IPS DF 6.9 (cell line): ENCODE results near the gene DAPP1.

ENCODE experiments used
- DNase-seq: peaks from one replicate; pipeline ENCODE4 v3.0.0-alpha.2; 2013; ENCODE audit warnings: low read depth, low spot score
- H3K27ac ChIP-seq: one replicate; pipeline ENCODE4 v1.5.1; 2013; ENCODE audit warnings: low read length, control low read depth
- H3K27me3 ChIP-seq: 2 replicates; pipeline ENCODE4 v1.6.1; 2013; ENCODE audit warnings: mild to moderate bottlenecking, low read length; ENCODE audit not compliant: control insufficient read depth, insufficient read depth
- H3K36me3 ChIP-seq: 2 replicates; pipeline ENCODE4 v1.6.1; 2013; ENCODE audit warnings: low read length; ENCODE audit not compliant: control insufficient read depth, insufficient read depth
- H3K4me1 ChIP-seq: 2 replicates; pipeline ENCODE4 v1.6.1; 2013; ENCODE audit warnings: low read length; ENCODE audit not compliant: control insufficient read depth, insufficient read depth
- H3K4me3 ChIP-seq: 2 replicates; pipeline ENCODE4 v1.5.1; 2013; ENCODE audit warnings: mild to moderate bottlenecking, low read length
- H3K9me3 ChIP-seq: 2 replicates; pipeline ENCODE4 v1.6.1; 2013; ENCODE audit warnings: low read length, inconsistent platforms; ENCODE audit not compliant: control insufficient read depth, insufficient read depth
- WGBS: extraction: QIAGEN DNeasy Blood & Tissue Kit; methylation state at CpG from one replicate; pipeline ENCODE4 v1.1.7; 2013; ENCODE audit warnings: mixed read lengths, missing lambda C conversion rate; ENCODE audit not compliant: insufficient read length, insufficient coverage; 5-methylcytosine and 5-hydroxymethylcytosine counted together

The DAPP1 gene

DNA sequence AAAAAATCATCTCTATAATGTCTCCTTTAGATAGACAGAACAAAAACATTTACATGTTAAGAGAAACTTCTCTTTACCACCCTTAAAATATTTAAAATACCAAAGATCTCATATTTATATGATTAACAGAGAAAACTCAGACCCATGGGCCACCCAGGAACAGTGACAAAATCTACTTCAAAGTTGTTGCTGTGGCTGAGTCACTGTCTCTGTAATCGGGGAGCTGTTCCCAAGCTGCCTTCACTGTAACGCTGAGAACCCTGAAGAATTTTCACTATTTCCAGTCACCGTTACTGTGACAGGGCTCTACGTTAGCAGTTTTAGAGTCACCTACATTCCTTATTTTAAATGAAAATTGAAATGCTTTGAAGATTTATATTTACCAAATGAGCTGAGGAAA is 9.0 kb upstream of the DAPP1 start:
- no peaks in the 10 kb centered on the region for H3K27me3 ChIP-seq
- no peaks in the 10 kb centered on the region for H3K4me1 ChIP-seq
- WGBS = no CpG with 5 or more reads among the region's 4 CpGs
- no peak for DNase-seq
- no peaks in the 10 kb centered on the region for H3K36me3 ChIP-seq
- no peak overlapping the region for H3K4me3 ChIP-seq
- no peak overlapping the region for H3K27ac ChIP-seq
- no peaks in the 10 kb centered on the region for H3K9me3 ChIP-seq

DNA sequence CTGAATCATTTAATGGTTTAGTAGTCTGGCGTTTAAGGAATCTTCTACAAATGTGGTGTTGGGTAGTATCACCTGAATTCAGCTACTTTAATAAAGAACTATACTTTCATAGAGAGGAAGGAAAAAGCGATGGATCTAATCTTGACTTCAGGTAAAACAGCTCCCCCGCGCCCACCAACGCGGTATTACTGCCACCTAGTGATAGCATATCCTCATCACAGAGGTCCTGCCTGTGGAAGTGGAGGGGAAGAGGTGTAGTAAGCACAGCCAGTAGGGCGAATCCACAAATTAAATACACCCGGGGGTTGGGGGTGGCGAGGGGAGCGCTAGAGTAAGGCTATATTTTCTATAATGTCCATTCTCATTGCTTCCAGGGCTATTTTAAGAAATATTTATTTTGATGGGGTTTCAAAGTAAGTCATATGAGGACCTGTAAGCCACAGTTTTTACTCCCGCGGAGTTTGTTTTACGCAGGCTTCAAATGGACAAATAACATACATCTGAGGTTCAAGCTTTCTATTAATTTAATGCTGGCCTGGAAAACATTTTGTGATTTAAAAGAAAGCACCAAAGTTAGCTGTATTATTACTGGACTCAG is 8.3 kb upstream of the DAPP1 start:
- no peaks in the 10 kb centered on the region for H3K4me1 ChIP-seq
- no peaks in the 10 kb centered on the region for H3K36me3 ChIP-seq
- DNase-seq = peak; percentile 37
- no peak overlapping the region for H3K4me3 ChIP-seq
- H3K9me3 ChIP-seq = no peaks in the 10 kb centered on the region
- H3K27ac ChIP-seq = no peak overlapping the region
- H3K27me3 ChIP-seq = no peaks in the 10 kb centered on the region
- no CpG with 5 or more reads among the region's 13 CpGs for WGBS

DNA sequence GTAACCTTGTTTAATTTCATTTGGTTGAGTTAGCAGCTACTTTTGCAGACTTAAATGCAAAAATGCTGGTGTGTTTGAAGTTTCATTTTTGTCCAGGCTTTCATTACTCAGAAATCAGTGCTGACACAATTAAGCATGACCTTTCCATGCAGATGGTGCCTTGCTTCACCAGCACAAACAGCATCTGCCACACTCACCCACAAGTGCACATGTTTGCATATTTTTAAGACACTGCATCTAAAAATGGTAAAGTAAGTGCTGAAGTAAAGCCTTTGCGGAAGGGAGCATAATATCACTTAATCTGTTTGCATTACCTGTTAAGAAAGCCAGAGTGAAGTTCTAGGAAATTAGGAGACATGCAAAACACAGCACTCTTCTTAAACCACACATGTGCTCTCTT is 7.3 kb upstream of the DAPP1 start:
- no peak overlapping the region for H3K4me3 ChIP-seq
- no peaks in the 10 kb centered on the region for H3K27me3 ChIP-seq
- DNase-seq = no peak
- WGBS = no CpG with 5 or more reads among the region's 1 CpG
- no peak overlapping the region for H3K27ac ChIP-seq
- no peaks in the 10 kb centered on the region for H3K9me3 ChIP-seq
- no peaks in the 10 kb centered on the region for H3K36me3 ChIP-seq
- no peaks in the 10 kb centered on the region for H3K4me1 ChIP-seq

DNA sequence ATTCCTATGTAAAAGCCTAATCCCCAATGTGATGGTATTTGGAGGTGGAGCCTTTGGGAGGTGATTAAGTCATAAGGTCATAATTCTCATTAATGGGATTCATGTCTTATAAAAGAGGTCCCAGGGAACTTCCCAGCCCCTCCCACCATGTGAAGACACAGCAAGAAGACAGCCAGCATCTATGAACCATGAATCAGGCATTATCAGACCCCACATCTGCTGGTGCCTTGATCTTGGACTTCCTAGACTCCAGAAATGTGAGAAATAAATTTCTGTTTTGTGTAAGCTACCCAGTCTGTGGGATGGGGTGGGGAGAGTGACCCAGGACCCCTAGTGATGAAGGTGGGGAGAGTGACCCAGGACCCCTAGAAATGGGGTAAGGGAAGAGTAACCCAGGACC is 6.1 kb upstream of the DAPP1 start:
- no peak overlapping the region for H3K4me3 ChIP-seq
- DNase-seq = no peak
- H3K9me3 ChIP-seq = no peaks in the 10 kb centered on the region
- H3K27ac ChIP-seq = no peak overlapping the region
- H3K4me1 ChIP-seq = peaks cover 1% of the 10 kb centered on the region; the same call in 1 of the 2 replicates
- H3K36me3 ChIP-seq = no peaks in the 10 kb centered on the region
- no peaks in the 10 kb centered on the region for H3K27me3 ChIP-seq

DNA sequence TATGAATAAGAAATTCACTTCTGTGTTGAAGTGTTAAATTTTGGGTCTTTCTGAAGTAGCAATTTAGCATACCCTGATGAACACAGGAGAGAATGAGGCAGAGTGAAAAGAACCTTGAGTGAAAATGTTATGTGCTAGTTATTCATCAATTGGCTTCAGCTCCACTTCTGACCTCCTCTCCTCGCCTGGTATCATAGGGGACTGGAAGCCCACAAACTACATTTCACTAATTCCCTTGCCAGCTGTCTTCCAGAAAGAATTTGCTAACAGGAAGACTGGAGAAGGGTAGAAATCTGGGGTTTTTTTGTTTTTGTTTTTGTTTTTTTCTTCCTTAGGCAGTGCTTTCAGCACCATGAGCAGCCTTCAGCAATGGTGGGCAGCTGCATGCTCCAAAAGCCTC is 5.5 kb upstream of the DAPP1 start:
- no peaks in the 10 kb centered on the region for H3K36me3 ChIP-seq
- peaks cover 1% of the 10 kb centered on the region; the same call in 1 of the 2 replicates for H3K4me1 ChIP-seq
- WGBS = no CpG with 5 or more reads among the region's 1 CpG
- H3K27ac ChIP-seq = no peak overlapping the region
- H3K9me3 ChIP-seq = no peaks in the 10 kb centered on the region
- no peak for DNase-seq
- no peaks in the 10 kb centered on the region for H3K27me3 ChIP-seq
- no peak overlapping the region for H3K4me3 ChIP-seq

DNA sequence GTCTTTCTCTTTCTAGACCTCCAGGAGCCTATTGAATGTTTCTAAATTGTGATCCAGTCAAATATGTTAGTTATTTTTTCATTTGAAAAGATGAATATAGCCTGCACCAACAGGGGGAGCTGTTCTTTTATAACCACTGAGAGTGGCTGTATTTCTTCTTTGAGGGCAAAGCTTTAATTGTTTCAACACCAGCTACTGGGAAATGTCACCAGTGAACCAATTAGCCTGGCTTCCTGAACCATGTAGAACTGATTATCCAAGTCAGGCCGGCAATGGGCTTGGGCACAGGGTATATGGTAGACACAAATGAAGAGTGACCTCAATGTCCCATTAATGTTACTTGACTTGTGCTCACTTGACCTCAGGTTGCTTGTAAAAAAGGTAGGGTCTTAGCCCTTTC is 4.8 kb upstream of the DAPP1 start:
- Histone ChIP-seq H3K9me3 (no peaks in the 10 kb centered on the region), H3K27ac (no peak overlapping the region), H3K4me1 (peaks cover 1% of the 10 kb centered on the region), H3K27me3 (no peaks in the 10 kb centered on the region), H3K36me3 (no peaks in the 10 kb centered on the region), H3K4me3 (no peak overlapping the region)
- peak; percentile 13 for DNase-seq
- no CpG with 5 or more reads among the region's 1 CpG for WGBS

DNA sequence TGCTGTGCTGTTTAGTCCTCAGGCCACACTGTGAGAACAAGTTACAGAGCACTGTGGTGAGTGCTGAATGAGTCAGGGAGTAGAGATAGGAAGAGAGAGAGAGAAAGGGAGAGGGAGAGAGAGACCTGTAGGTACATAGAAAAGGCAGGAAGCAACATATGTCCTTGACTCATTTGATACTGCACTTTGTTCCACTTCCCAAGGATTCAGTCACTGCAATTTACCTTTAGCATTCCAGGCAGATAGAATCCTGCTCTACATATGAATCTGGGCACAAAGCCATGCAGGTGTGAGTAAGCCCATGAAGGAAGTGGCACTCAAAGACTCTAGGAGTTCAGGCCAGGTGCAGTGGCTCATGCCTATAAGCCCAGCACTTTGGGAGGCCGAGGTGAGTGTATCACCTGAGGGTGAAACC is 1.0 kb upstream of the DAPP1 start:
- peaks cover 1% of the 10 kb centered on the region for H3K4me1 ChIP-seq
- DNase-seq = no peak
- H3K36me3 ChIP-seq = no peaks in the 10 kb centered on the region
- no CpG with 5 or more reads among the region's 1 CpG for WGBS
- no peak overlapping the region for H3K27ac ChIP-seq
- H3K27me3 ChIP-seq = no peaks in the 10 kb centered on the region
- H3K9me3 ChIP-seq = no peaks in the 10 kb centered on the region
- H3K4me3 ChIP-seq = no peak overlapping the region

DNA sequence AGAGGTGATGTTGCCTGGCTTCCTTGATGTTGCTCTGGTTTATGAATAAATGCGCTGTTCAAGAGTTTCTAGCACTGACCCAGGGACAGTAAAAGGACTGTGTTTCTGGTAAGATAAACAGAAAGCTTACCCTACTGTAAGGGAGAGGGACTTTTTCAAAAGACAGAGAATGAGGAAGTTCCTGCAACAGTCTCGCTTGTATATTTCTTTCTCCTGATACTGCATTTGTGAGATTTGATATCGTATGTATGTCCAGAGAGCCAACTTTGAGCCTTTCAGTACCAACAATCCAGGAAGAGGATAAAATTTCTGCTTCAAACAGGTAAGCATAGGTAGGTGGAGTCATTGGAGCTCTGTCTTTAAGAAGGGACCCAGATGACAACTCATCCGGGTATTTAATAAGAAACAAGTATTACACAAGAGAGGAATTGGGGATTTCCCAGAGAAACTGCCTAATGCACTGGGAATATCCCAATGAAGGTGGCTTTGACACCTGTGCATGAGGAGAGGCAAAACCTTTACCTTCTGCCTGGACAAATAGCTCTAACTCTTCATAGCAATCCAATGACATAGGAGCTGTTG is 773 bp downstream of the DAPP1 start:
- Histone ChIP-seq H3K9me3 (no peaks in the 10 kb centered on the region), H3K36me3 (no peaks in the 10 kb centered on the region), H3K4me3 (no peak overlapping the region), H3K27me3 (no peaks in the 10 kb centered on the region), H3K27ac (no peak overlapping the region), H3K4me1 (peaks cover 1% of the 10 kb centered on the region)
- DNase-seq = no peak
- WGBS = no CpG with 5 or more reads among the region's 4 CpGs

DNA sequence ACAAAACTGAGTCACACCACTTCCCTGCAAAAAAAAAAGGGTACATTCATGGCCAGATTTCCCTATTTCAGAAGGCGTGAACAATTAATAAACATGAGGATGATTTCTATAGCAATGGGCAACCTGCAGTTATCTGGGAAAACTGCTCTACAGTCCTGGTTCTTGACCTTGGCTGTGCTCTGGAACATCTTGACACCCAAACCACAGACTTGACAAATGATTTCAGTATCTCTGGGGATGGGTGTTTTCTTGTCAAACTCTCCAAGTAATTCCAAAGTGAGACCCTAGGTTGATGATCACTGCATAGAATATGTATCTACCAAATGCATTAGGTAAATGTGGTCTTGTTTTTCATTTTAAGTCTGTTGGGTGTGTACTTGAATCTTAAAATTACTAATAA is 2.0 kb downstream of the DAPP1 start:
- no peak for DNase-seq
- no peaks in the 10 kb centered on the region for H3K9me3 ChIP-seq
- H3K4me3 ChIP-seq = no peak overlapping the region
- peaks cover 1% of the 10 kb centered on the region for H3K4me1 ChIP-seq
- no peaks in the 10 kb centered on the region for H3K27me3 ChIP-seq
- no CpG with 5 or more reads among the region's 1 CpG for WGBS
- H3K36me3 ChIP-seq = no peaks in the 10 kb centered on the region
- H3K27ac ChIP-seq = no peak overlapping the region

DNA sequence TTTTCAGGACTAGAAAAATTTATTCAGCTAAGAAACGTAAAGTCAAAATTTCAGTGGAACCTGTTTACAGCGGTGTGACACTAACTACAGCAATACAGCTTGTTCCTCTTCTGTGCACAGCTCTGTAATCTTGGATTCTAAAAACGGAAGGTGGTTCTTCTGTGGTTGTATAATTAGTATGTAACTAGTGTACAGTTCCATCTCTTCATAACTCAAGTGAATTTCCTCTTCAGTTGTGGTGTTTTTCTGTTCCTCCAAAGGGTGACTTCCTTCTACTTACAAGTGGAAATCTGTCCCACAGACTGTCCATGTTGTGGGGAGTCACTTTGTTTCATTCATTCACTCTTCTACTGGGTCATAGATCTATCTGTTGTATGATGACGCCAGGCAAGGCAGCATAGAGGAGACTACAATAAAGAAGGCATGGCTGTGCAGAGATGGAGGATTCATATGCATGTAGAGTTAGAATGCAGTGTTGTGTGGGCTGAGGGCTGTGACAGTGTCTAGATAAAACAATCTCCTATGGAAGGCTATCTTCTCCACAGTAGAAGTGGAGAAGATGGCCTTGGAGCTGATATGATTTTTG is 5.4 kb downstream of the DAPP1 start:
- H3K4me1 ChIP-seq = no peaks in the 10 kb centered on the region; the same call in 1 of the 2 replicates
- no peak overlapping the region for H3K4me3 ChIP-seq
- no peak for DNase-seq

DNA sequence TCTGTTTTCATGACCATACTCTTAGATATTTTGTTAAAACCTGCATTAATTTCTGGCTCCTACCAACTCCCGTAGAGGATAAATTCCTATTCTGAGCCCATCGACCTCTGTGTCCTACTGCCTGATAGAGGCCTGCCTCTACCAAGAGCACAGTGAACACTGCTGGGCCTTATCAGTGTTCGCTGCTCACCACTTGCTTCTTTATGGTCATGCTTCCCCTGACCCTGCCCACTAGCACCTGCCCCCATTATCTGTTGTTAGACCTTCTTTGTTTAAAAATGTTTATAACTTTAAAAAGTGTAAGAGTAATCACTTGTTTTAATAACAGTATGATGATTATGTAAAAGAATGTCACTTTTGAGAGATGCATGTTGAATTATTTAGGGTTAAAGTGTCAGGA is 6.1 kb downstream of the DAPP1 start:
- no peaks in the 10 kb centered on the region for H3K36me3 ChIP-seq
- no peaks in the 10 kb centered on the region for H3K9me3 ChIP-seq
- no peak overlapping the region for H3K4me3 ChIP-seq
- WGBS = no CpG with 5 or more reads among the region's 3 CpGs
- H3K27ac ChIP-seq = no peak overlapping the region
- DNase-seq = no peak
- no peaks in the 10 kb centered on the region for H3K27me3 ChIP-seq
- no peaks in the 10 kb centered on the region; the same call in 1 of the 2 replicates for H3K4me1 ChIP-seq

More for the DNA sequence above, 5.4 kb downstream of the DAPP1 start:
- no peaks in the 10 kb centered on the region for H3K27me3 ChIP-seq
- H3K27ac ChIP-seq = no peak overlapping the region
- no peaks in the 10 kb centered on the region for H3K36me3 ChIP-seq
- no peaks in the 10 kb centered on the region for H3K9me3 ChIP-seq
- no CpG with 5 or more reads among the region's 4 CpGs for WGBS
